Neural crest cell (in vitro differentiated cells): Measurements from ENCODE around the gene PTTG1IP. TPM values are rescaled to one million over a fixed set of nuclear protein-coding genes. Genes with fewer than 3 reads are reported as not detected.
"Not testable (repeated sequence)": the region's sequence is repeated elsewhere in the genome, so short reads cannot be mapped to it uniquely, and the experiment has no call there.

Experiments used
- DNase-seq: peaks from one replicate; pipeline ENCODE4 v3.0.0; 2021; ENCODE audit warnings: low read depth, mixed read lengths, low spot score
- H3K27ac Mint-ChIP-seq: one replicate; pipeline ENCODE4 v1.8.0; 2021; ENCODE audit warnings: mild to moderate bottlenecking, mixed read lengths; ENCODE audit not compliant: unreplicated experiment
- H3K27me3 Mint-ChIP-seq: 2 replicates; pipeline ENCODE4 v1.8.0; 2021; ENCODE audit warnings: low read depth, mild to moderate bottlenecking, mixed read lengths
- H3K36me3 Mint-ChIP-seq: 2 replicates; pipeline ENCODE4 v1.8.0; 2021; ENCODE audit warnings: low read depth, mild to moderate bottlenecking, mixed read lengths
- H3K4me1 Mint-ChIP-seq: 2 replicates; pipeline ENCODE4 v1.8.0; 2021; ENCODE audit warnings: mixed read lengths
- H3K4me3 Mint-ChIP-seq: one replicate; pipeline ENCODE4 v1.8.0; 2021; ENCODE audit warnings: mild to moderate bottlenecking, mixed read lengths
- H3K9me3 Mint-ChIP-seq: 2 replicates; pipeline ENCODE4 v1.8.0; 2021; ENCODE audit warnings: mixed read lengths
- CTCF ChIP-seq: fragments of 200-600 bp; sonication (generic); conservative IDR thresholded peaks from 2 replicates; pipeline ENCODE4 v1.5.0; 2021; ENCODE audit warnings: antibody characterized with exemption, mild to moderate bottlenecking
- total RNA-seq: library from RNA; stranded (reverse); gene quantifications from 2 replicates; pipeline ENCODE4 v1.2.1, GENCODE V29; 2021

The PTTG1IP gene
- total RNA-seq, 1 donor from 2014 or later, result 164 TPM

GRCh38 chr21:44883250-44883649 lies 9.8 kb upstream of the PTTG1IP start:
- H3K27ac Mint-ChIP-seq, result no peak overlapping the region
- H3K9me3 Mint-ChIP-seq, result no peaks in the 10 kb centered on the region

GRCh38 chr21:44881198-44881872 lies 7.8 kb upstream of the PTTG1IP start:
- H3K27ac Mint-ChIP-seq, result no peak overlapping the region

More at GRCh38 chr21:44883250-44883649, 9.8 kb upstream of the PTTG1IP start:
- TF ChIP-seq CTCF, result no peak
- Mint-ChIP-seq H3K4me3 (no peak overlapping the region), H3K27me3 (peaks cover 9% of the 10 kb centered on the region), H3K4me1 (no peaks in the 10 kb centered on the region), H3K36me3 (no peaks in the 10 kb centered on the region)
- DNase-seq, result no peak

GRCh38 chr21:44880405-44881197 lies 7.1 kb upstream of the PTTG1IP start:
- Mint-ChIP-seq H3K36me3 (no peaks in the 10 kb centered on the region), H3K27me3 (peaks cover 36% of the 10 kb centered on the region), H3K4me1 (peaks cover 3% of the 10 kb centered on the region), H3K9me3 (no peaks in the 10 kb centered on the region), H3K4me3 (no peak overlapping the region), H3K27ac (no peak overlapping the region)
- no peak for TF ChIP-seq CTCF
- no peak for DNase-seq

More at GRCh38 chr21:44881198-44881872, 7.8 kb upstream of the PTTG1IP start:
- Mint-ChIP-seq H3K36me3 (no peaks in the 10 kb centered on the region), H3K9me3 (no peaks in the 10 kb centered on the region), H3K27me3 (peaks cover 28% of the 10 kb centered on the region), H3K4me1 (no peaks in the 10 kb centered on the region), H3K4me3 (no peak overlapping the region)
- no peak for TF ChIP-seq CTCF
- no peak for DNase-seq

- H3K36me3 Mint-ChIP-seq, H3K4me1 Mint-ChIP-seq, H3K4me3 Mint-ChIP-seq, H3K9me3 Mint-ChIP-seq, DNase-seq, H3K27ac Mint-ChIP-seq: not testable (repeated sequence)
- peaks cover 49% of the 10 kb centered on the region for H3K27me3 Mint-ChIP-seq
Observed at GRCh38 chr21:44879238-44879637, 5.7 kb upstream of the PTTG1IP start.

GRCh38 chr21:44878053-44878982 lies 4.8 kb upstream of the PTTG1IP start:
- H3K4me1 Mint-ChIP-seq, result peaks cover 4% of the 10 kb centered on the region
- no peak overlapping the region for H3K27ac Mint-ChIP-seq
- DNase-seq, result no peak
- peaks cover 54% of the 10 kb centered on the region for H3K27me3 Mint-ChIP-seq
- no peak overlapping the region for H3K4me3 Mint-ChIP-seq
- no peaks in the 10 kb centered on the region for H3K9me3 Mint-ChIP-seq
- no peak for TF ChIP-seq CTCF
- H3K36me3 Mint-ChIP-seq, result no peaks in the 10 kb centered on the region
